Measurements from ENCODE around the gene XRN1.
"Not testable (repeated sequence)": the region's sequence is repeated elsewhere in the genome, so short reads cannot be mapped to it uniquely, and the experiment has no call there.

Gene XRN1

GRCh38 chr3:142337994-142338393, 109.8 kb downstream of the XRN1 start:
- in situ Hi-C loops (cut with HindIII; ENCODE audit: low sequenced_read_pairs), result no loop called here

GRCh38 chr3:142332390-142332789, 115.4 kb downstream of the XRN1 start:
- in situ Hi-C loops (cut with HindIII; ENCODE audit: low sequenced_read_pairs), result no loop called here

GRCh38 chr3:142324275-142324953, 123.4 kb downstream of the XRN1 start:
- in situ Hi-C loops (cut with HindIII; ENCODE audit: low sequenced_read_pairs), result not testable (repeated sequence)

GRCh38 chr3:142319912-142320311, 127.9 kb downstream of the XRN1 start:
- in situ Hi-C loops (cut with HindIII; ENCODE audit: low sequenced_read_pairs), result loop anchor here (5.0 kb wide), 1 partner anchor 38 kb away; no protein-coding TSS in a partner anchor

GRCh38 chr3:142319094-142319493, 128.7 kb downstream of the XRN1 start:
- in situ Hi-C loops (cut with HindIII; ENCODE audit: low sequenced_read_pairs), result loop anchor here (5.0 kb wide), 1 partner anchor 37 kb away; no protein-coding TSS in a partner anchor

- in situ Hi-C loops (cut with HindIII; ENCODE audit: low sequenced_read_pairs), result loop anchor here (5.0 kb wide), 1 partner anchor 36 kb away; no protein-coding TSS in a partner anchor
Measured at GRCh38 chr3:142318331-142318730, 129.5 kb downstream of the XRN1 start.

GRCh38 chr3:142315978-142316388, 131.9 kb downstream of the XRN1 start:
- in situ Hi-C loops (cut with HindIII; ENCODE audit: low sequenced_read_pairs), result loop anchor here (5.0 kb wide), 1 partner anchor 34 kb away; no protein-coding TSS in a partner anchor

- in situ Hi-C loops (cut with HindIII; ENCODE audit: low sequenced_read_pairs), result loop anchor here (5.0 kb wide), 1 partner anchor 33 kb away; no protein-coding TSS in a partner anchor
Measured at GRCh38 chr3:142315083-142315482, 132.8 kb downstream of the XRN1 start.

- in situ Hi-C loops (cut with HindIII; ENCODE audit: low sequenced_read_pairs), result no loop called here
Measured at GRCh38 chr3:142310439-142310838, 137.4 kb downstream of the XRN1 start.

GRCh38 chr3:142302847-142303246, 145.0 kb downstream of the XRN1 start:
- in situ Hi-C loops (cut with HindIII; ENCODE audit: low sequenced_read_pairs), result not testable (repeated sequence)

- in situ Hi-C loops (cut with HindIII; ENCODE audit: low sequenced_read_pairs), result no loop called here
Measured at GRCh38 chr3:142298626-142299025, 149.2 kb downstream of the XRN1 start.

- in situ Hi-C loops (cut with HindIII; ENCODE audit: low sequenced_read_pairs), result no loop called here
Measured at GRCh38 chr3:142296507-142296906, 151.3 kb downstream of the XRN1 start.

- in situ Hi-C loops (cut with HindIII; ENCODE audit: low sequenced_read_pairs), result no loop called here
Measured at GRCh38 chr3:142287866-142288638, 159.8 kb downstream of the XRN1 start.

- in situ Hi-C loops (cut with HindIII; ENCODE audit: low sequenced_read_pairs), result no loop called here
Measured at GRCh38 chr3:142285083-142285517, 162.7 kb downstream of the XRN1 start.

- in situ Hi-C loops (cut with HindIII; ENCODE audit: low sequenced_read_pairs), result loop anchor here (5.0 kb wide), 1 partner anchor 35 kb away; no protein-coding TSS in a partner anchor
Measured at GRCh38 chr3:142282503-142282902, 165.3 kb downstream of the XRN1 start.

GRCh38 chr3:142281474-142281873, 166.4 kb downstream of the XRN1 start:
- in situ Hi-C loops (cut with HindIII; ENCODE audit: low sequenced_read_pairs), result loop anchor here (5.0 kb wide), 1 partner anchor 36 kb away; no protein-coding TSS in a partner anchor

GRCh38 chr3:142279965-142280590, 167.8 kb downstream of the XRN1 start:
- in situ Hi-C loops (cut with HindIII; ENCODE audit: low sequenced_read_pairs), result loop anchor here (5.0 kb wide), 1 partner anchor 37 kb away; no protein-coding TSS in a partner anchor

GRCh38 chr3:142278451-142278850, 169.4 kb downstream of the XRN1 start:
- in situ Hi-C loops (cut with HindIII; ENCODE audit: low sequenced_read_pairs), result no loop called here

GRCh38 chr3:142276781-142277180, 171.1 kb downstream of the XRN1 start:
- in situ Hi-C loops (cut with HindIII; ENCODE audit: low sequenced_read_pairs), result no loop called here

- in situ Hi-C loops (cut with HindIII; ENCODE audit: low sequenced_read_pairs), result no loop called here
Measured at GRCh38 chr3:142275856-142276255, 172.0 kb downstream of the XRN1 start.

GRCh38 chr3:142274908-142275307, 172.9 kb downstream of the XRN1 start:
- in situ Hi-C loops (cut with HindIII; ENCODE audit: low sequenced_read_pairs), result no loop called here
